ENCODE data around the gene SMAP2. TPM values are rescaled to one million over a fixed set of nuclear protein-coding genes. Genes with fewer than 3 reads are reported as not detected.

The SMAP2 gene
- total and polyA plus RNA-seq, 2 of the 4 experiments (the other 2 are of a cell fraction): 30.1 to 31.0 TPM

GRCh38 chr1:40353082-40353481 is 20.4 kb upstream of the SMAP2 start:
- no peak overlapping the region for H2BK120ac ChIP-seq (ENCODE audit: low read depth, low read length)
- ATAC-seq (ENCODE audit: low read depth) (no peak), DNase-seq (no peak)
- H3K9me1 ChIP-seq (ENCODE audit: insufficient read depth, low read length): no peaks in the 10 kb centered on the region
- H4K20me1 ChIP-seq (ENCODE audit: insufficient read depth, low read length): no peaks in the 10 kb centered on the region
- peaks cover 4% of the 10 kb centered on the region for H3K9me3 ChIP-seq (ENCODE audit: control insufficient read depth, insufficient read depth, low read length)
- no peak overlapping the region for H3K14ac ChIP-seq (replicated peaks; ENCODE audit: low read depth, low read length)
- H3K36me3 ChIP-seq (ENCODE audit: control insufficient read depth, insufficient read depth, low read length): no peaks in the 10 kb centered on the region
- no peak overlapping the region for H3K4me3 ChIP-seq (ENCODE audit: insufficient read depth, low read depth, low read length)
- ChIA-PET CTCF (interaction anchor here (0.5 kb wide), 1 partner anchor 229 kb away, joined by 3 read pairs; no protein-coding TSS in a partner anchor), POLR2A (ENCODE audit: unreplicated experiment) (no interaction called here)
- no peak overlapping the region for H4K5ac ChIP-seq (ENCODE audit: low read depth, low read length)
- H3K27me3 ChIP-seq (ENCODE audit: control insufficient read depth, insufficient read depth, low read length): peaks cover 7% of the 10 kb centered on the region; the same call in 1 of the 2 replicates
- H3K9ac ChIP-seq (ENCODE audit: low read depth, low read length): no peak overlapping the region
- H3K56ac ChIP-seq (ENCODE audit: extremely low read depth, insufficient read depth, low read length): no peak overlapping the region
- no peak overlapping the region for H2BK15ac ChIP-seq (ENCODE audit: low read depth, low read length)
- WGBS, 2 experiments (ENCODE audit: extremely low coverage in 2 of 2, insufficient read length in 1 of 2): no CpG with 5 or more reads among the region's 3 CpGs
- intact Hi-C loops (cut with micrococcal nuclease): no loop called here
- H3K27ac ChIP-seq (ENCODE audit: insufficient read depth, low read length): no peak overlapping the region
- H3K4me2 ChIP-seq (ENCODE audit: low read depth, low read length): no peak overlapping the region
- TF ChIP-seq CEBPB (IDR thresholded peaks at IDR 0.05; ENCODE audit: low read depth, low read length) (peak; percentile 59), BHLHE40 (IDR thresholded peaks at IDR 0.05; ENCODE audit: low read depth, low read length) (no peak)
- no peak overlapping the region for H3K4ac ChIP-seq (ENCODE audit: low read depth, low read length)
- no peak overlapping the region for H4K91ac ChIP-seq (ENCODE audit: insufficient read depth, low read depth, low read length)
- no TSS peak for BruUV-seq (replicated peaks)
- no peak overlapping the region for H2BK20ac ChIP-seq (ENCODE audit: low read depth, low read length)
- no peaks in the 10 kb centered on the region for H3K4me1 ChIP-seq (ENCODE audit: control insufficient read depth, insufficient read depth, low read length)
- H3K79me1 ChIP-seq (ENCODE audit: low read depth in 1 of 2, low read length in 2 of 2): no peaks in the 10 kb centered on the region
- no peak overlapping the region for H2AK9ac ChIP-seq (replicated peaks; ENCODE audit: low read depth, low read length, poor library complexity)
- H3K23ac ChIP-seq (ENCODE audit: low read depth, low read length): no peak overlapping the region
- no peak overlapping the region for H3K18ac ChIP-seq (ENCODE audit: low read depth, low read length)
- in situ Hi-C loops (cut with MboI; ENCODE audit: low sequenced_read_pairs): no loop called here
- no peak overlapping the region for H4K8ac ChIP-seq (ENCODE audit: low read depth in 2 of 2, low read length in 2 of 2)
- no peak overlapping the region for H2BK5ac ChIP-seq (ENCODE audit: low read depth, low read length, poor library complexity, severe bottlenecking)
- H2AK5ac ChIP-seq (ENCODE audit: low read depth, low read length): no peak overlapping the region
- no peak overlapping the region for H2AFZ ChIP-seq (replicated peaks; ENCODE audit: low read length, poor library complexity)
- dilution Hi-C loops (cut with HindIII; ENCODE audit: low sequenced_read_pairs, unreplicated experiment): no loop called here

Measured in IMR-90 (cell line).